ENCODE results near the gene ITFG2. TPM values are rescaled to one million over a fixed set of nuclear protein-coding genes. Genes with fewer than 3 reads are reported as not detected.

Gene ITFG2
- total and polyA plus RNA-seq, 2 experiments from 2014 or later = 20.9 to 23.5 TPM

- Histone ChIP-seq H3K4me1 (ENCODE audit: insufficient read depth) (peaks cover 8% of the 10 kb centered on the region), H3K4me3 (peak overlapping the region; percentile 54), H3K9me3 (ENCODE audit: low read depth) (no peaks in the 10 kb centered on the region), H3K9me2 (replicated peaks; ENCODE audit: insufficient read depth) (no peaks in the 10 kb centered on the region), H3K36me3 (replicated peaks; ENCODE audit: insufficient read depth, low read depth) (no peaks in the 10 kb centered on the region), H2AFZ (peak overlapping the region; percentile 89), H3K27ac (peak overlapping the region; percentile 43), H3K4me2 (peak overlapping the region; percentile 99), H3K79me2 (peaks cover 28% of the 10 kb centered on the region), H3K27me3 (no peaks in the 10 kb centered on the region), H4K20me1 (ENCODE audit: insufficient read depth, poor library complexity, severe bottlenecking) (peaks cover 25% of the 10 kb centered on the region)
- TF ChIP-seq EZH2phosphoT487 (IDR thresholded peaks at IDR 0.05; ENCODE audit: low read depth, severe bottlenecking, unreplicated experiment) (no peak), CTCF (IDR thresholded peaks at IDR 0.05; ENCODE audit: poor library complexity) (peak; percentile 22), EZH2 (IDR thresholded peaks at IDR 0.05; ENCODE audit: borderline replicate concordance) (no peak)
- 7% methylated on average over 14 of the region's 14 CpGs for WGBS (ENCODE audit: low lambda C conversion rate, missing lambda C conversion rate)
- DNase-seq (ENCODE audit: low spot score) = peak; percentile 44
These were observed 16.2 kb upstream of the ITFG2 start for GRCh38 chr12:2796187-2796666.

GRCh38 chr12:2797721-2798418, 14.6 kb upstream of the ITFG2 start:
- H3K4me3 ChIP-seq = no peak overlapping the region
- no peak overlapping the region for H2AFZ ChIP-seq
- H3K4me2 ChIP-seq = no peak overlapping the region
- no peak overlapping the region for H3K27ac ChIP-seq
- no peak for DNase-seq (ENCODE audit: low spot score)
- no peaks in the 10 kb centered on the region for H3K36me3 ChIP-seq (replicated peaks; ENCODE audit: insufficient read depth, low read depth)
- no peaks in the 10 kb centered on the region for H3K9me3 ChIP-seq (ENCODE audit: low read depth)
- H4K20me1 ChIP-seq (ENCODE audit: insufficient read depth, poor library complexity, severe bottlenecking) = peaks cover 25% of the 10 kb centered on the region
- peaks cover 28% of the 10 kb centered on the region for H3K79me2 ChIP-seq
- H3K9me2 ChIP-seq (replicated peaks; ENCODE audit: insufficient read depth) = no peaks in the 10 kb centered on the region
- H3K4me1 ChIP-seq (ENCODE audit: insufficient read depth) = peaks cover 8% of the 10 kb centered on the region
- H3K27me3 ChIP-seq = no peaks in the 10 kb centered on the region
- WGBS (ENCODE audit: low lambda C conversion rate, missing lambda C conversion rate) = 90% methylated on average over 7 of the region's 7 CpGs
- no peak for TF ChIP-seq CTCF (IDR thresholded peaks at IDR 0.05; ENCODE audit: poor library complexity)
- no peak for TF ChIP-seq EZH2phosphoT487 (IDR thresholded peaks at IDR 0.05; ENCODE audit: low read depth, severe bottlenecking, unreplicated experiment)
- TF ChIP-seq EZH2 (IDR thresholded peaks at IDR 0.05; ENCODE audit: borderline replicate concordance) = no peak

- H3K36me3 ChIP-seq (replicated peaks; ENCODE audit: insufficient read depth, low read depth) = no peaks in the 10 kb centered on the region
- 98% methylated on average over 3 of the region's 3 CpGs for WGBS (ENCODE audit: low lambda C conversion rate, missing lambda C conversion rate)
- H3K27ac ChIP-seq = no peak overlapping the region
- H2AFZ ChIP-seq = no peak overlapping the region
- no peak for DNase-seq (ENCODE audit: low spot score)
- H3K4me2 ChIP-seq = no peak overlapping the region
- peaks cover 25% of the 10 kb centered on the region for H4K20me1 ChIP-seq (ENCODE audit: insufficient read depth, poor library complexity, severe bottlenecking)
- H3K9me2 ChIP-seq (replicated peaks; ENCODE audit: insufficient read depth) = no peaks in the 10 kb centered on the region
- peaks cover 6% of the 10 kb centered on the region for H3K4me1 ChIP-seq (ENCODE audit: insufficient read depth)
- TF ChIP-seq EZH2 (IDR thresholded peaks at IDR 0.05; ENCODE audit: borderline replicate concordance) = no peak
- TF ChIP-seq CTCF (IDR thresholded peaks at IDR 0.05; ENCODE audit: poor library complexity) = no peak
- no peak for TF ChIP-seq EZH2phosphoT487 (IDR thresholded peaks at IDR 0.05; ENCODE audit: low read depth, severe bottlenecking, unreplicated experiment)
- H3K9me3 ChIP-seq (ENCODE audit: low read depth) = no peaks in the 10 kb centered on the region
- H3K4me3 ChIP-seq = no peak overlapping the region
- no peaks in the 10 kb centered on the region for H3K27me3 ChIP-seq
- peaks cover 28% of the 10 kb centered on the region for H3K79me2 ChIP-seq
These were observed 12.4 kb upstream of the ITFG2 start for GRCh38 chr12:2800046-2800570.

Data from hepatocyte (in vitro differentiated cells).